CD4-positive, alpha-beta T cell treated with Interferon alpha-2 for 1 hour (primary cell): Measurements from ENCODE around the gene CYBA.
A peak's percentile ranks its signal among the peaks of the same experiment; 100 is the strongest.

Source experiments
- DNase-seq, 2 donors: peaks; one replicate each; pipeline ENCODE4 v3.0.0-alpha.2; 2020 to 2022

The CYBA gene

GRCh38 chr16:88627531-88628411 is 23.1 kb downstream of the CYBA start:
- no peak for DNase-seq

DNA sequence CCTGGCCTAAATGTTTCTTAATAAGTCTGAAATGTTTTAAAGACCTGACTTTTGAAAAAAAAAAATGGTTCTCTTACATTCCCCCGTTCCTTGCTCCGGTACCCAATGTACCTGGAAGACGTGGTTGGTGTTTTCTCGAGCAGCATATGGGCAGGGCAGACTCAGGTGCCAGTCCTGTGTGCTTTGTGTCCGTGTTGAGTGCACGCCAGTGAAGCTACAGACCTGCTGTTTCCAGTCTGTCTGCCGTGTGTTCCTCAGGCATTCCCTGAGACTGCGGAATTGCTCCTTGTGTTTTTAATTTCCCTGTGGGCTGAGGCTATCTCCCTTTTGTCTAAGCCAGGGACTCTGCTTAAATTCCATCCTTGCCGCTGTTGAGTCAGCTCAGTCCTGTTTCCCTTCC is 24.2 kb downstream of the CYBA start:
- DNase-seq, result no peak

DNA sequence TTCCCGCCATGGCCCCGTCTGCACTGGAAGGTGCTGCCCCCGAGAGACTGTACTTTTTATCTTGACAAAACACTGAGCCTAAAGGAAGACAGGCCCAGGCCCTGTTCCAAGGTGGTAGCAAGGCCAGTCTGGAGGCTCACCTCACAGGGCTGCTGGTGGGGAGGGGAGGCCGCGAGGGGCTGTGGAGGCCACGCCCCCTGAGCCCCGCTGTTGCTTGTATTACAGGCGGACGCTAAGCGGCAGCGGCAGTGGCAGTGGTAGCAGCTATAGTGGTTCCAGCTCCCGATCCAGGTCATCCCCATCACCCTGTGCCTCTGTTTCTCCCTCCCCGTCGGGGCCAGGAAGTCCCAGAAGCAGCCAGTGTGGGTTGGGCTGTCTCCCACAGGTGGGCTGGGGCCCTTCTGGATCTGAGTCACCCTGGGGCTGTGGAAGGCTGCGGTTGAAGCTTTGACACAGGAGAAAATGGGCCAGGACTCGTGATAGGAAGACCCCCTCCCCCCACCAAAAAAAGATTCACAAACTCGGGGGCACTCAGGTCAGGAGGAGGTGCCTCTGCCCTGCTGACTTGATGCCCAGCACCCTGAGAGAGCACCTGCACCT is 25.8 kb downstream of the CYBA start:
- no peak for DNase-seq

- no peak for DNase-seq
These were observed 26.4 kb downstream of the CYBA start for GRCh38 chr16:88624481-88624880.

GRCh38 chr16:88623858-88624257 is 27.0 kb downstream of the CYBA start:
- DNase-seq, result no peak

- DNase-seq, result no peak
These were observed 28.0 kb downstream of the CYBA start for GRCh38 chr16:88622866-88623265.

GRCh38 chr16:88622125-88622524 is 28.7 kb downstream of the CYBA start:
- no peak for DNase-seq

DNA sequence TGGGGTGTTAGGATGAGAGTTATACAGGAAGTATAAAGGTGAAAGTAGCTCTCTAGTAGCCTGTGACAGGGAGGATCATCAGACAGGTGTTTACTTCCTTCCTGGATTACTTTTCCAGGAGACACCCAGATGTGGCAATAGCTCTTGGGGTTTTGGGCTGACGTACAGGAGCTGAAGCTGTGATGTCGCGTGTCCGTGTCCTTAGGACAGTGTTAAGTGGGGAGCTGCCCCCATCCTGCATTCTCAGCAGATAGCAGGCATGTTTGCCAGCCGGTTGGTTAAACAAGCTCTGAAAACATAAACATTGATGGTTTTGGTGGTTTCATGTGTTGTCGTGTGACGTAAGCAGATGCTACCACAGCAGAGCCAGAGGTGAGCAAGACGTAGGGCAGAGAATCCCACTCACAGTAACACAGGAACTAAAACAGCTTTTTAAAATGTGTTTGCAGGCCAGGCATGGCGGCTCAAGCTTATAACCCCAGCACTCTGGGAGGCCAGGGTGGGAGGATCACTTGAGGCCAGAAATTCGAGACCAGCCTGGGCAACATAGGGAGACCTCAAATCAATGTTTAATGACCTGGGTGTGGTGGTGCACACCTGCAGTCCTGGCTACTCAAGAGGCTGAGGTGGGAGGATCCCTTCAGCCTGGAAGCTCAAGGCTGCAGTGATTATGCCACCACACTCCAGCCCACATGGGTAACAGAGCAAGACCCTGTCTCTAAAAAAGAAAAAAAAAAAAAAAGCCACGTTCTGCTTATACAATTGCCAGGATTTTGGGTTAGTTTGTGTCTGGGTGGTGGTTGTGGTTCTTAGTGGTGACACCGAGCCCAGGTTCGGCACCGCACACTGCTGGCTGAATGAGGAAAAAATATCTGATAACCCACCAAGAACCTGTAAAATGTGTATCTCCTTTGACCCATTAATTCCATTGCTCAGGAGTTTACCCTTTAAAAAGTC is 30.7 kb downstream of the CYBA start:
- DNase-seq, result peak; percentile 73 to 84

GRCh38 chr16:88618956-88619667 is 31.7 kb downstream of the CYBA start:
- no peak for DNase-seq

DNA sequence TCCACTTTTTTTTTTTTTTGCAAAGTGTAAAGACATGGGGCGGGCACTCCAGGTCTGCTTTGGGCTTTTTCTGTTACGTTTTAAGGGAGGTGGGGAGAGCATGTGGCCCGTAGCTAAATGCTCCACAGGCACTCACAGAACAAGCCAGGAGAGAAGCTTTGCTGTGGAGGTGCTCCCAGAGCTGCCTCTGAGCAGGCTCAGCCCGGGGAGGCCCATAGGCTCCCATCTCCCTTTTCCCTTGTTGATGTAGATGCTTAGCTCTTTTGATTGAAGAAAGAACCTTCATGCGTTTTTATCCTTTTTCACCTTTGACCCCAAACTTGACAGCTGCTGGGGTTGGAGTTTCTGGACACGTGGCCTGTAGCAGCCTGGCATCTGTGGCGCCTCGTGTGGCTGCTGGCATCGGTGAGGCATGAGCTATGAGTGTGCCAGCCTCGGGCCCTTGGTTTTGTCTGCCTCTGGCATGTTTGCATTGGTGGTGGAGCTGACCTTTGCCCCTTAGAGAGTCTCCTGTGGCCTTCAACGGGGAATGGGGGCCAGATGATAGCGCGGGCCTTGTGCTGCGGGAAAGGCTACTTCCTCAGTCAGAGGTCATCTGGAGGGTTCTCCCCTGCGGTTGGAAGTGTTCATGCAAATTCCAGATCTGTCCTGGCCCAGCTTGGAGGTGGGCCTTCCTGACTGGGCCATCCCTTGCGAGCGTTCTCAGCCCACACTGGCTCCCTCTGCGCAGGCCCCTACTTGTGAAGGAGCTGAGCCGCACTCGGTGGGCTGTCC is 32.5 kb downstream of the CYBA start:
- no peak for DNase-seq

DNA sequence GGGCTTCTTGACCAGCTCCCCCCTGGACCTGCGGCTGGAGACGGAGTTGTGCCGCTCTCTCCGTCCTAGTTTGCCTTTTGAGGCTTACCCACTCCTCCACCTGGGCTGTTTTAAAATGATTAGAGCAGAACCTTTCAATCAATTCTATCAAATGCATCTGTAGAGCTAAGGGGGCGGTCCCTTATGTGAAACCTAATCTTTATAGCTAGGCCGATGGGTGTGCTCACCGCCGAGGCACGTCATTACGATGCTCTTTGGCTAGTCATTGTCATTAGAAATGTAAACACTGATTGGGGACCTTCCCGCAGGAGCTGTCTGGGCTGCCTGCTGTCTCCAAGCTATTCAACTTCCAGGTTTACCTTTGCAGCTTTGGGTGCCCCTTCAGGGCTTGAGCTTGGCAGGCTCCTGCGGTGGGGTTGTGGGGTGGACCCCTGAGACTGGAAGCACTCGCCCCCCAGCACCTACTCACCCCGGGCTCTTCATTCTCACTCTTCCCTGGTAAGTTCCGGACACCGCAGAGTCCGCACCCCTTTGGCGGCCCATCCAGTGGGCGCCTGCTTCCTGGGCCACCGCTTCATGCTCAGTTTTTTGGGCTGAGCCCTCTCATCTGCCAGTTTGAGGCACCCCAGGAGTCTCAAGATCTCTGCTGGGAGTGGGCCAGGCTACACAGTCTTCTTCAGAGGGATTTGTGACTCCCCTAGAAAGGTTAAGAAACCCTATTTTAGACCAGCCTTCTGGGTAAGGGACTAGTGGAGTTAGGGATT is 33.4 kb downstream of the CYBA start:
- DNase-seq, result no peak

- DNase-seq, result no peak
These were observed 34.1 kb downstream of the CYBA start for GRCh38 chr16:88616736-88617135.

GRCh38 chr16:88616320-88616719 is 34.5 kb downstream of the CYBA start:
- no peak for DNase-seq

DNA sequence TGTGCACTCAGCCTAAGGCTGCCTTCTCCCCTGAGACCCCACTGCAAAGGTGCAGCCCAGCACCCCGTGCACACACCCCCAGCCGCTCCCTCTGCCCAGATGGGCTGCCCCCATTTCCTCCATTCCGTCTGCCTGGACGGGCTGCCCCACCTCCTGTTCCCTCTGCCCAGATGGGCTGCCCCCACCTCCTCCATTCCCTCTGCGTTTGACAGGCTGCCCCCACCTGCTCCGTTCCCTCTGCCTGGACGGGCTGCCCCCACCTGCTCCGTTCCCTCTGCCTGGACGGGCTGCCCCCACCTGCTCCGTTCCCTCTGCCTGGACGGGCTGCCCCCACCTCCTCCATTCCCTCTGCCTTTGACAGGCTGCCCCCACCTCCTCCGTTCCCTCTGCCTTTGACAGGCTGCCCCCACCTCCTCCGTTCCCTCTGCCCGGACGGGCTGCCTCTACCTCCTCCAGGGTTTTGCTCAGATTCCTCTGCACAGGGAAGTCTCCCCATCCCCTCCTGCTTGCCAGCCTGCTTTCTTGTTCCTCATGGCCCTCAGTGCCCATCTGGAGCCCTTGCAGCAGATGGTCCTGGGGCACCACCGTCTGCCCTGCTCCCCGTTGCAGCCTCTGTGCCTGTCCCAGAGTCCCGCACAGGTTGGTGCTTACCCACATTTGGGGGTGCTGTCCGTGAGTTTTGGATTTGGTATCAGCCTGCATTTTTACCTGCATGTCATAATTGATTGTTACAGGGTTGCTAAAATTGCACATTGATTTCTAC is 35.9 kb downstream of the CYBA start:
- no peak for DNase-seq

- no peak for DNase-seq
These were observed 36.7 kb downstream of the CYBA start for GRCh38 chr16:88613911-88614817.

- DNase-seq, result no peak
These were observed 37.6 kb downstream of the CYBA start for GRCh38 chr16:88613293-88613692.

GRCh38 chr16:88610909-88611812 is 39.7 kb downstream of the CYBA start:
- DNase-seq, result no peak

GRCh38 chr16:88610080-88610479 is 40.8 kb downstream of the CYBA start:
- DNase-seq, result no peak
